ENCODE results near the gene KIF1B.

The KIF1B gene

GRCh38 chr1:10380594-10381275 is 170.4 kb downstream of the KIF1B start:
- H3K27ac ChIP-seq (ENCODE audit: low read length) = no peak overlapping the region
- no peaks in the 10 kb centered on the region for H3K9me3 ChIP-seq (ENCODE audit: control insufficient read depth, insufficient read depth, low read length)
- no peaks in the 10 kb centered on the region; the same call in 1 of the 2 replicates for H3K36me3 ChIP-seq (ENCODE audit: control insufficient read depth, insufficient read depth, low read length)
- no peaks in the 10 kb centered on the region; the same call in 1 of the 2 replicates for H3K27me3 ChIP-seq (ENCODE audit: control insufficient read depth, insufficient read depth, low read length)
- DNase-seq (ENCODE audit: low read depth, low spot score) = no peak
- H3K4me1 ChIP-seq (ENCODE audit: control insufficient read depth, insufficient read depth, low read length) = no peaks in the 10 kb centered on the region
- no peak overlapping the region for H3K4me3 ChIP-seq (ENCODE audit: low read length)
- WGBS (ENCODE audit: insufficient coverage, insufficient read length) = no CpG with 5 or more reads among the region's 5 CpGs

GRCh38 chr1:10383630-10384029 is 173.3 kb downstream of the KIF1B start:
- H3K9me3 ChIP-seq (ENCODE audit: control insufficient read depth, insufficient read depth, low read length) = no peaks in the 10 kb centered on the region
- no CpG with 5 or more reads among the region's 4 CpGs for WGBS (ENCODE audit: insufficient coverage, insufficient read length)
- H3K4me3 ChIP-seq (ENCODE audit: low read length) = no peak overlapping the region
- no peak overlapping the region for H3K27ac ChIP-seq (ENCODE audit: low read length)
- no peak for DNase-seq (ENCODE audit: low read depth, low spot score)
- no peaks in the 10 kb centered on the region for H3K4me1 ChIP-seq (ENCODE audit: control insufficient read depth, insufficient read depth, low read length)
- no peaks in the 10 kb centered on the region; the same call in 1 of the 2 replicates for H3K27me3 ChIP-seq (ENCODE audit: control insufficient read depth, insufficient read depth, low read length)
- H3K36me3 ChIP-seq (ENCODE audit: control insufficient read depth, insufficient read depth, low read length) = no peaks in the 10 kb centered on the region; the same call in 1 of the 2 replicates

- WGBS (ENCODE audit: insufficient coverage, insufficient read length) = no CpG with 5 or more reads among the region's 8 CpGs
- H3K27me3 ChIP-seq (ENCODE audit: control insufficient read depth, insufficient read depth, low read length) = no peaks in the 10 kb centered on the region; the same call in 1 of the 2 replicates
- no peak overlapping the region for H3K27ac ChIP-seq (ENCODE audit: low read length)
- no peaks in the 10 kb centered on the region for H3K4me1 ChIP-seq (ENCODE audit: control insufficient read depth, insufficient read depth, low read length)
- H3K9me3 ChIP-seq (ENCODE audit: control insufficient read depth, insufficient read depth, low read length) = no peaks in the 10 kb centered on the region
- no peak overlapping the region for H3K4me3 ChIP-seq (ENCODE audit: low read length)
- no peak for DNase-seq (ENCODE audit: low read depth, low spot score)
- no peaks in the 10 kb centered on the region; the same call in 1 of the 2 replicates for H3K36me3 ChIP-seq (ENCODE audit: control insufficient read depth, insufficient read depth, low read length)
Observed at GRCh38 chr1:10384219-10384618, 173.8 kb downstream of the KIF1B start.

- no peak overlapping the region for H3K4me3 ChIP-seq (ENCODE audit: low read length)
- DNase-seq (ENCODE audit: low read depth, low spot score) = no peak
- WGBS (ENCODE audit: insufficient coverage, insufficient read length) = no CpG with 5 or more reads among the region's 12 CpGs
- no peak overlapping the region for H3K27ac ChIP-seq (ENCODE audit: low read length)
- no peaks in the 10 kb centered on the region for H3K4me1 ChIP-seq (ENCODE audit: control insufficient read depth, insufficient read depth, low read length)
- no peaks in the 10 kb centered on the region for H3K27me3 ChIP-seq (ENCODE audit: control insufficient read depth, insufficient read depth, low read length)
- no peaks in the 10 kb centered on the region for H3K36me3 ChIP-seq (ENCODE audit: control insufficient read depth, insufficient read depth, low read length)
- H3K9me3 ChIP-seq (ENCODE audit: control insufficient read depth, insufficient read depth, low read length) = no peaks in the 10 kb centered on the region
Observed at GRCh38 chr1:10386761-10387676, 176.6 kb downstream of the KIF1B start.

- no peaks in the 10 kb centered on the region for H3K27me3 ChIP-seq (ENCODE audit: control insufficient read depth, insufficient read depth, low read length)
- WGBS (ENCODE audit: insufficient coverage, insufficient read length) = no CpG with 5 or more reads among the region's 3 CpGs
- H3K27ac ChIP-seq (ENCODE audit: low read length) = no peak overlapping the region
- H3K4me3 ChIP-seq (ENCODE audit: low read length) = no peak overlapping the region
- no peaks in the 10 kb centered on the region for H3K36me3 ChIP-seq (ENCODE audit: control insufficient read depth, insufficient read depth, low read length)
- no peaks in the 10 kb centered on the region for H3K9me3 ChIP-seq (ENCODE audit: control insufficient read depth, insufficient read depth, low read length)
- no peaks in the 10 kb centered on the region for H3K4me1 ChIP-seq (ENCODE audit: control insufficient read depth, insufficient read depth, low read length)
- no peak for DNase-seq (ENCODE audit: low read depth, low spot score)
Observed at GRCh38 chr1:10387677-10388386, 177.5 kb downstream of the KIF1B start.

GRCh38 chr1:10388387-10388715 is 178.0 kb downstream of the KIF1B start:
- DNase-seq (ENCODE audit: low read depth, low spot score) = no peak
- H3K27me3 ChIP-seq (ENCODE audit: control insufficient read depth, insufficient read depth, low read length) = no peaks in the 10 kb centered on the region
- H3K4me3 ChIP-seq (ENCODE audit: low read length) = no peak overlapping the region
- H3K4me1 ChIP-seq (ENCODE audit: control insufficient read depth, insufficient read depth, low read length) = no peaks in the 10 kb centered on the region
- no peaks in the 10 kb centered on the region for H3K9me3 ChIP-seq (ENCODE audit: control insufficient read depth, insufficient read depth, low read length)
- no peaks in the 10 kb centered on the region for H3K36me3 ChIP-seq (ENCODE audit: control insufficient read depth, insufficient read depth, low read length)
- no peak overlapping the region for H3K27ac ChIP-seq (ENCODE audit: low read length)
- no CpG with 5 or more reads among the region's 3 CpGs for WGBS (ENCODE audit: insufficient coverage, insufficient read length)

- no CpG with 5 or more reads among the region's 6 CpGs for WGBS (ENCODE audit: insufficient coverage, insufficient read length)
- H3K4me1 ChIP-seq (ENCODE audit: control insufficient read depth, insufficient read depth, low read length) = no peaks in the 10 kb centered on the region
- no peak overlapping the region for H3K4me3 ChIP-seq (ENCODE audit: low read length)
- H3K27me3 ChIP-seq (ENCODE audit: control insufficient read depth, insufficient read depth, low read length) = no peaks in the 10 kb centered on the region
- H3K27ac ChIP-seq (ENCODE audit: low read length) = no peak overlapping the region
- H3K9me3 ChIP-seq (ENCODE audit: control insufficient read depth, insufficient read depth, low read length) = no peaks in the 10 kb centered on the region
- no peaks in the 10 kb centered on the region for H3K36me3 ChIP-seq (ENCODE audit: control insufficient read depth, insufficient read depth, low read length)
- no peak for DNase-seq (ENCODE audit: low read depth, low spot score)
Observed at GRCh38 chr1:10389271-10389973, 179.1 kb downstream of the KIF1B start.

- Histone ChIP-seq H3K27me3 (ENCODE audit: control insufficient read depth, insufficient read depth, low read length) (no peaks in the 10 kb centered on the region), H3K9me3 (ENCODE audit: control insufficient read depth, insufficient read depth, low read length) (no peaks in the 10 kb centered on the region), H3K36me3 (ENCODE audit: control insufficient read depth, insufficient read depth, low read length) (no peaks in the 10 kb centered on the region), H3K4me1 (ENCODE audit: control insufficient read depth, insufficient read depth, low read length) (peaks cover 3% of the 10 kb centered on the region; the same call in 1 of the 2 replicates), H3K4me3 (ENCODE audit: low read length) (no peak overlapping the region), H3K27ac (ENCODE audit: low read length) (no peak overlapping the region)
- WGBS (ENCODE audit: insufficient coverage, insufficient read length) = no CpG with 5 or more reads among the region's 3 CpGs
- DNase-seq (ENCODE audit: low read depth, low spot score) = no peak
Observed at GRCh38 chr1:10396870-10397269, 186.5 kb downstream of the KIF1B start.

- H3K27ac ChIP-seq (ENCODE audit: low read length) = no peak overlapping the region
Observed at GRCh38 chr1:10398278-10398733, 187.9 kb downstream of the KIF1B start.

More at GRCh38 chr1:10398278-10398733, 187.9 kb downstream of the KIF1B start:
- Histone ChIP-seq H3K4me1 (ENCODE audit: control insufficient read depth, insufficient read depth, low read length) (peaks cover 3% of the 10 kb centered on the region; the same call in 1 of the 2 replicates), H3K27me3 (ENCODE audit: control insufficient read depth, insufficient read depth, low read length) (no peaks in the 10 kb centered on the region), H3K36me3 (ENCODE audit: control insufficient read depth, insufficient read depth, low read length) (no peaks in the 10 kb centered on the region), H3K4me3 (ENCODE audit: low read length) (peak overlapping the region; percentile 69), H3K9me3 (ENCODE audit: control insufficient read depth, insufficient read depth, low read length) (no peaks in the 10 kb centered on the region)
- DNase-seq (ENCODE audit: low read depth, low spot score) = no peak
- no CpG with 5 or more reads among the region's 34 CpGs for WGBS (ENCODE audit: insufficient coverage, insufficient read length)

All from iPS DF 6.9 (cell line).